ENCODE measurements around the gene MKKS.

DNA sequence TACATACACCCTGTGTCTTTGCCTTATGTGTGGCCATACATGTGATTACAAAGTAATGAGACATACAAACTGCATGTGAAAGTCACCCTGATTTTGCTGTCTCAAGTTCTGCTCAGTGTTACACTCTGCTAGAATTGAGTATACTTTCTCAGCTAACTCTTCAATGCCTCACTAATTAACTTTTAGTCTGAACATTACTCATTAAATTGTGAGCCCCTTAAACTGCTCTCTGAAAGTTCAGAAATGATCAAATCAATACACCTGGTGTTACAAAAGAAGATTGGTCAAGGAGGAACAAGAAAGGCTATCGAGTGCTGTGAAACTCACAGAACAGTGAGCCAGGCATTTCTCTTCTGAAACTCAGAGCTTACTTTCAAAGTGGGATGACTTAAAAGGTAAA, 71.3 kb downstream of the MKKS start:
- no peak for TF ChIP-seq USF2 (CRISPR knock-in tag; IDR thresholded peaks at IDR 0.05)
- TF ChIP-seq GRHL2 (CRISPR knock-in tag; IDR thresholded peaks at IDR 0.05; ENCODE audit: insufficient replicate concordance, severe bottlenecking) = no peak
- no peak for TF ChIP-seq MAX (CRISPR knock-in tag; IDR thresholded peaks at IDR 0.05)
- TF ChIP-seq, protein P1, sequence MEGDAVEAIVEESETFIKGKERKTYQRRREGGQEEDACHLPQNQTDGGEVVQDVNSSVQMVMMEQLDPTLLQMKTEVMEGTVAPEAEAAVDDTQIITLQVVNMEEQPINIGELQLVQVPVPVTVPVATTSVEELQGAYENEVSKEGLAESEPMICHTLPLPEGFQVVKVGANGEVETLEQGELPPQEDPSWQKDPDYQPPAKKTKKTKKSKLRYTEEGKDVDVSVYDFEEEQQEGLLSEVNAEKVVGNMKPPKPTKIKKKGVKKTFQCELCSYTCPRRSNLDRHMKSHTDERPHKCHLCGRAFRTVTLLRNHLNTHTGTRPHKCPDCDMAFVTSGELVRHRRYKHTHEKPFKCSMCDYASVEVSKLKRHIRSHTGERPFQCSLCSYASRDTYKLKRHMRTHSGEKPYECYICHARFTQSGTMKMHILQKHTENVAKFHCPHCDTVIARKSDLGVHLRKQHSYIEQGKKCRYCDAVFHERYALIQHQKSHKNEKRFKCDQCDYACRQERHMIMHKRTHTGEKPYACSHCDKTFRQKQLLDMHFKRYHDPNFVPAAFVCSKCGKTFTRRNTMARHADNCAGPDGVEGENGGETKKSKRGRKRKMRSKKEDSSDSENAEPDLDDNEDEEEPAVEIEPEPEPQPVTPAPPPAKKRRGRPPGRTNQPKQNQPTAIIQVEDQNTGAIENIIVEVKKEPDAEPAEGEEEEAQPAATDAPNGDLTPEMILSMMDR (IDR thresholded peaks at IDR 0.05) = no peak
- no peak for TF ChIP-seq SMAD3 (CRISPR knock-in tag; IDR thresholded peaks at IDR 0.05; ENCODE audit: borderline replicate concordance)
- TF ChIP-seq FOXK1 (CRISPR knock-in tag; IDR thresholded peaks at IDR 0.05) = no peak
- no peak for TF ChIP-seq FOXP1 (CRISPR knock-in tag; IDR thresholded peaks at IDR 0.05; ENCODE audit: borderline replicate concordance)
- TF ChIP-seq E2F4 (CRISPR knock-in tag; IDR thresholded peaks at IDR 0.05; ENCODE audit: borderline replicate concordance, low read depth) = no peak

All from WTC11 (cell line).